Measurements from ENCODE around the gene FRY.

DNA sequence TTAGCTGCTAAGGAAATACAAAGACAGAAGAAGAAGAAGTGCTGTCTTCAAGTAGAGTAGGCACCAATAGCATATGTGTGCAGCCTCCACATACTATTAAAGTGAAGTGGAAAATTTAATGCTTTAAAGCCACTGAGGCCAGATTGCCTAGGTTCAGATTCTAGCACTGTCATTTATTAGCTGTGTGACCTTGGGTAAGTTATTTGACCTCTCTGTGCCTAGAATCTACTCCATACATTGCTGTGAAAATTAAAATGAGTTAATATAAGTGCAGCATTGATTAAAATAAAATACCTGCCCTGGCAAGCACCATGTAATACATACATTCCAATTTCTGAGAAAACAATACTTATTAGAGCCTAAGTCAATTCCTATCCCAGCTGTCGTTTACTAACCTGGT lies 110.5 kb downstream of the FRY start:
- TF ChIP-seq, protein P1, sequence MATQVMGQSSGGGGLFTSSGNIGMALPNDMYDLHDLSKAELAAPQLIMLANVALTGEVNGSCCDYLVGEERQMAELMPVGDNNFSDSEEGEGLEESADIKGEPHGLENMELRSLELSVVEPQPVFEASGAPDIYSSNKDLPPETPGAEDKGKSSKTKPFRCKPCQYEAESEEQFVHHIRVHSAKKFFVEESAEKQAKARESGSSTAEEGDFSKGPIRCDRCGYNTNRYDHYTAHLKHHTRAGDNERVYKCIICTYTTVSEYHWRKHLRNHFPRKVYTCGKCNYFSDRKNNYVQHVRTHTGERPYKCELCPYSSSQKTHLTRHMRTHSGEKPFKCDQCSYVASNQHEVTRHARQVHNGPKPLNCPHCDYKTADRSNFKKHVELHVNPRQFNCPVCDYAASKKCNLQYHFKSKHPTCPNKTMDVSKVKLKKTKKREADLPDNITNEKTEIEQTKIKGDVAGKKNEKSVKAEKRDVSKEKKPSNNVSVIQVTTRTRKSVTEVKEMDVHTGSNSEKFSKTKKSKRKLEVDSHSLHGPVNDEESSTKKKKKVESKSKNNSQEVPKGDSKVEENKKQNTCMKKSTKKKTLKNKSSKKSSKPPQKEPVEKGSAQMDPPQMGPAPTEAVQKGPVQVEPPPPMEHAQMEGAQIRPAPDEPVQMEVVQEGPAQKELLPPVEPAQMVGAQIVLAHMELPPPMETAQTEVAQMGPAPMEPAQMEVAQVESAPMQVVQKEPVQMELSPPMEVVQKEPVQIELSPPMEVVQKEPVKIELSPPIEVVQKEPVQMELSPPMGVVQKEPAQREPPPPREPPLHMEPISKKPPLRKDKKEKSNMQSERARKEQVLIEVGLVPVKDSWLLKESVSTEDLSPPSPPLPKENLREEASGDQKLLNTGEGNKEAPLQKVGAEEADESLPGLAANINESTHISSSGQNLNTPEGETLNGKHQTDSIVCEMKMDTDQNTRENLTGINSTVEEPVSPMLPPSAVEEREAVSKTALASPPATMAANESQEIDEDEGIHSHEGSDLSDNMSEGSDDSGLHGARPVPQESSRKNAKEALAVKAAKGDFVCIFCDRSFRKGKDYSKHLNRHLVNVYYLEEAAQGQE (IDR thresholded peaks at IDR 0.05) = no peak
- TF ChIP-seq, protein P2, sequence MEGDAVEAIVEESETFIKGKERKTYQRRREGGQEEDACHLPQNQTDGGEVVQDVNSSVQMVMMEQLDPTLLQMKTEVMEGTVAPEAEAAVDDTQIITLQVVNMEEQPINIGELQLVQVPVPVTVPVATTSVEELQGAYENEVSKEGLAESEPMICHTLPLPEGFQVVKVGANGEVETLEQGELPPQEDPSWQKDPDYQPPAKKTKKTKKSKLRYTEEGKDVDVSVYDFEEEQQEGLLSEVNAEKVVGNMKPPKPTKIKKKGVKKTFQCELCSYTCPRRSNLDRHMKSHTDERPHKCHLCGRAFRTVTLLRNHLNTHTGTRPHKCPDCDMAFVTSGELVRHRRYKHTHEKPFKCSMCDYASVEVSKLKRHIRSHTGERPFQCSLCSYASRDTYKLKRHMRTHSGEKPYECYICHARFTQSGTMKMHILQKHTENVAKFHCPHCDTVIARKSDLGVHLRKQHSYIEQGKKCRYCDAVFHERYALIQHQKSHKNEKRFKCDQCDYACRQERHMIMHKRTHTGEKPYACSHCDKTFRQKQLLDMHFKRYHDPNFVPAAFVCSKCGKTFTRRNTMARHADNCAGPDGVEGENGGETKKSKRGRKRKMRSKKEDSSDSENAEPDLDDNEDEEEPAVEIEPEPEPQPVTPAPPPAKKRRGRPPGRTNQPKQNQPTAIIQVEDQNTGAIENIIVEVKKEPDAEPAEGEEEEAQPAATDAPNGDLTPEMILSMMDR (IDR thresholded peaks at IDR 0.05; ENCODE audit: low read depth, low read length, missing input control) = no peak
- TF ChIP-seq, protein P3, sequence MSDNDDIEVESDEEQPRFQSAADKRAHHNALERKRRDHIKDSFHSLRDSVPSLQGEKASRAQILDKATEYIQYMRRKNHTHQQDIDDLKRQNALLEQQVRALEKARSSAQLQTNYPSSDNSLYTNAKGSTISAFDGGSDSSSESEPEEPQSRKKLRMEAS (IDR thresholded peaks at IDR 0.05) = no peak
- TF ChIP-seq, protein P4, sequence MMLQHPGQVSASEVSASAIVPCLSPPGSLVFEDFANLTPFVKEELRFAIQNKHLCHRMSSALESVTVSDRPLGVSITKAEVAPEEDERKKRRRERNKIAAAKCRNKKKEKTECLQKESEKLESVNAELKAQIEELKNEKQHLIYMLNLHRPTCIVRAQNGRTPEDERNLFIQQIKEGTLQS (IDR thresholded peaks at IDR 0.05) = no peak
- TF ChIP-seq EGR1 (IDR thresholded peaks at IDR 0.05; ENCODE audit: low read depth in 2 of 2) (no peak), TAF1 (conservative IDR thresholded peaks at IDR 0.05) (no peak), GABPA (IDR thresholded peaks at IDR 0.05 in 1 of 2, conservative IDR thresholded peaks at IDR 0.05 in 1 of 2) (no peak), JUND (IDR thresholded peaks at IDR 0.05) (no peak), RAD21 (IDR thresholded peaks at IDR 0.05) (no peak), FOXA1 (IDR thresholded peaks at IDR 0.05) (no peak), YY1 (IDR thresholded peaks at IDR 0.05) (no peak), SP1 (IDR thresholded peaks at IDR 0.05) (no peak), NR2F2 (IDR thresholded peaks at IDR 0.05) (no peak)
- TF ChIP-seq, protein P5, sequence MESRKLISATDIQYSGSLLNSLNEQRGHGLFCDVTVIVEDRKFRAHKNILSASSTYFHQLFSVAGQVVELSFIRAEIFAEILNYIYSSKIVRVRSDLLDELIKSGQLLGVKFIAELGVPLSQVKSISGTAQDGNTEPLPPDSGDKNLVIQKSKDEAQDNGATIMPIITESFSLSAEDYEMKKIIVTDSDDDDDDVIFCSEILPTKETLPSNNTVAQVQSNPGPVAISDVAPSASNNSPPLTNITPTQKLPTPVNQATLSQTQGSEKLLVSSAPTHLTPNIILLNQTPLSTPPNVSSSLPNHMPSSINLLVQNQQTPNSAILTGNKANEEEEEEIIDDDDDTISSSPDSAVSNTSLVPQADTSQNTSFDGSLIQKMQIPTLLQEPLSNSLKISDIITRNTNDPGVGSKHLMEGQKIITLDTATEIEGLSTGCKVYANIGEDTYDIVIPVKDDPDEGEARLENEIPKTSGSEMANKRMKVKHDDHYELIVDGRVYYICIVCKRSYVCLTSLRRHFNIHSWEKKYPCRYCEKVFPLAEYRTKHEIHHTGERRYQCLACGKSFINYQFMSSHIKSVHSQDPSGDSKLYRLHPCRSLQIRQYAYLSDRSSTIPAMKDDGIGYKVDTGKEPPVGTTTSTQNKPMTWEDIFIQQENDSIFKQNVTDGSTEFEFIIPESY (IDR thresholded peaks at IDR 0.05) = no peak
